NOMO-1 treated with DMSO at 0.1 percent for 48 hours (cell line): ENCODE results near the gene CSNK1D.
A peak's percentile ranks its signal among the peaks of the same experiment; 100 is the strongest.

ENCODE experiments used
- DNase-seq: peaks from one replicate; lab custom pipeline; 2025; ENCODE audit not compliant: unreplicated experiment; lab: John Stamatoyannopoulos, UW

CSNK1D gene

DNA sequence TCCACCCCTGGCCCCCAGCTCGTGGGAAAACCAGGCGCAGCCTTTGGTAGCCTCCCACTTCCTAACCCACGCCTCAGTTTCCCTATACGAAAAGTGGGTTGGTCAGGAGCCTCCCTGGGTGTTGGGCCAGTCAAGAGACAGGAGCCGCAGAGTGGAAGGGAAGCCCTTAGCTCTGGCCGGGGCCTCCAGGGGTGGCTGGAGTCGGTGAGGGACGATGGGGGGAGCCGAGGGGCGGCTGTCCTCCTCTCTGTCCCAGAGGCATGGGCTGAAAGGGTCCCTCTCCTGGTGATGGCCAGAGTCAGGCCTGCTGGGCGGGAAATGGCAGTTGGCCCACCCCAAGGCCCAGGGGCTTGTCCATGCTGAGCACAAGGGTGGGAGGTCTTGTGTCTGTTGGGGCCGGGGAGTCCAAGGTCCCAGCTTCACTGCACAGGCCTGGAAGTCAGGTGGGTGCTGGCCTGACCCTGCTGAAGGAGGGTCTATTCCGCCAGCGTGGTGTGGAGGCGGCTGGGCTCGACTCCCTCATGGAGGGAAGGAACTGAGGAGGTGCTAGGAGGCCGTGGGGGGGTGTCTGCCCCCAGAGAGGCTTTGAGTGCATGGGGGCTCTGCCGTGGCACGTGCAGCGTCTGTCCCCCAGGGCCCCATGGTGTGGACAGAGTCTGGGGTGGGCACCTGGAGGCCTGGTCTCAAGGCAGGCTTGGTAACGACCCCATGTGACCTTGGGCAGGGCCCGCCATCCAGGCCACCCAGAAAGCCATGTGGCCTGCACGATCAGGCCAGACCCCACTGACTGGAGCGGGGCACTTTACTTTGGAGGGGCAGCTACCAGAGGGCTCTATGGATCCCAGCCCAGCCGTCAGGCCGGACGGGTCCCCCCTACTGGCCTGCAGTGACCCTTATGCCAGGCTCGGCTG lies 43.5 kb downstream of the CSNK1D start:
- no peak for DNase-seq

DNA sequence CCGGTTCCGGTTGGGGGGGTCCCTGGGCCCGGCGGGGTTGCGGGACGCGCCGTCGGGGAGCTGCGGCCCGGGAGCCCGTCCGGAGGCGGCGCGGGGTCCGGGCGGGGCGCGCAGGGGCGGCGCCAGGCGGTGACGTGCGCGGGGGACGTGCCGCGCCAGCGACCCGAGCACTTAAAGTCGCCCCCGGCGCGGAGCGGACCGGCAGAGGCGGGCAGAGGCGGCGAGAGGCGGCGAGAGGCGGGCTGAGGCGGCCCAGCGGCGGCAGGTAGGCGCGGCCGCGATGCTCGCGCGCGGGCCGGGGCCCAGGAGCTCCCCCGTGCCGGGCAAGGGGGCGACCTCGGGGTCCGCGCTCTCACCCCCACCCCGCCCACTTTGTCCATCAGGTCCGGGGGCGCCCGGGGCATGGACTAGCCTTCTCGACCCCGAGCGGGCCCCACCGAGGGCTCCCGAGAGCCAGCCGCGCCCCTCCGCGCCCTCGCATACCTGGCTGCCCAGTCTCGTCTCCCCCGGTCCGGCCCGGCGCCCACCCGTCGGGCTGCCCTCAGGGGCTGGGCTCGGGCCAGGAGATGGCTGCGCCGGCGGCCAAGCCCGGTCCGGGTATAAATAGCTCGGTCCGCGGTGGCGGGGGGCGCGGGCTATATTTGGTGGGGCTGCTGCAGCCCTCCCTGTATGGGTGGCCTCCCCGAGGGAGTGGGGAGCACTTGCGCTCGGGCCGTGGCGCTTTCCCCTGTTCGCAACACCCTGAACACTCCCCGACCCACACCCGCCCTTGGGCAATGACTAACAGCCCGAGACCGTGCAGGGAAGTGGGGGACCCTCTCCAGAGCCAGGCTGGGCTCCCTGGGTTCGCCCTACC lies 44.4 kb downstream of the CSNK1D start, which contains the start of gene SLC16A3:
Gene SLC16A3, plus strand, starts transcription at position 201 of the 856 bp plus-strand sequence. CDS start 6,967 bp downstream, outside the sequence.
- peak; percentile 61 for DNase-seq

DNA sequence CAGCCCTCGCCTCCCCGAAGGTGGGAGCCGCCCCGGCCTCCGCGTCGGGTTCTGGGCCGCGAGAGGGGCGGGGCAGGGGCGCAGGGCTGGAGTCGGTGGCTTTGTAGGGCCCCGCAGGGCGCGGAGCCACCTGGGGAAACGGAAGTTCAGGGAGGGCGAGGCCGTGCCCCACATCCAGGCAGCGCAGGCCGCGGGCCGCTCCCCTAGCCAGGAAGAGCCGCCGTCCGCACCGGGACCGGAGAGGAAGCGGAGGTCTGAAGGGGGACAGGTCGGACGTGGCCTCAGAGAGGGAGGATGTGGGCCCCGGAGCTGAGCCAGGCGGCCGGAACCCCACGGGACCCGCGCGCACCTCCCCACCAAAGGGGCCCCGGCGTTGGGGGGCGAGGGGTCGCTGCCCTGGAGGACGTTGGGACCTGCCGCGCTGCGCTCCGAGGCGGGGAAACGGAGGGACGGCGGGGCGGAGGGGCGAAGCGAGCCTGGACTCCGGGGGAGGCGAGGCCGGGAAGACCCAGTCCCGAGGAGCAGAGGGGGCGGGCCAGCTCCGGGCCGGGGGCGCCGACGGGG lies 45.1 kb downstream of the CSNK1D start:
- DNase-seq: peak; percentile 55

DNA sequence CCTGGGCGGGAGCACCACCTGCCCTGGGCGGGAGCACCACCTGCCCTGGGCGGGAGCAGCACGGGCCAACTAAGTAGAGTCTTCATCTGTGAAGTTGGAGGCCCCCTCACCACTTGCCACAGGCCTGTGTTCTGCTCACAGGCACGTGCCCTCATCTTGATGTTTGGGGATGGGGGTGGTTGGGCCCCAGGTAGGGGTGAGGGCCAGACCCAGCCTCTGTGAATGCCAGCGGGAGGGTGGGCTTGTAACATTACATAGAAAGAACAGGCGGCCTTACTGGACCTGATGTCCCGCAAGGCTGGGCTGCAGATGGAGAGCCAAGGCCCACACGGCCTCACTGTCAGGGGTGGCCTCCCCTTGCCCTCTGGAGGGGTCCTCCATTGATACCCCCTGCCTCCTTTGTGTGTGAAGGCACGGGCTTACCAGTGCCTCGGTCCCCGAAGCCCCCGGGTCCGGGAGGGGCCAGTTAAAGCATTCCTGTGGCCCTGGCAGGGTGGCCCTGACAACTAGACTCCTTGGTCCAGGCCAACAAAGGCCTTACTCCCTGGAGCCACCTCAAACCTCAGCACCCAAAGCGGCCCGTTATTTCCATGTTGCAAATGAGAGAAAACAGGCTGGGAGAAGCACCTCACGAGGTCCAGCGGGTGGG lies 45.7 kb downstream of the CSNK1D start:
- DNase-seq: no peak

DNA sequence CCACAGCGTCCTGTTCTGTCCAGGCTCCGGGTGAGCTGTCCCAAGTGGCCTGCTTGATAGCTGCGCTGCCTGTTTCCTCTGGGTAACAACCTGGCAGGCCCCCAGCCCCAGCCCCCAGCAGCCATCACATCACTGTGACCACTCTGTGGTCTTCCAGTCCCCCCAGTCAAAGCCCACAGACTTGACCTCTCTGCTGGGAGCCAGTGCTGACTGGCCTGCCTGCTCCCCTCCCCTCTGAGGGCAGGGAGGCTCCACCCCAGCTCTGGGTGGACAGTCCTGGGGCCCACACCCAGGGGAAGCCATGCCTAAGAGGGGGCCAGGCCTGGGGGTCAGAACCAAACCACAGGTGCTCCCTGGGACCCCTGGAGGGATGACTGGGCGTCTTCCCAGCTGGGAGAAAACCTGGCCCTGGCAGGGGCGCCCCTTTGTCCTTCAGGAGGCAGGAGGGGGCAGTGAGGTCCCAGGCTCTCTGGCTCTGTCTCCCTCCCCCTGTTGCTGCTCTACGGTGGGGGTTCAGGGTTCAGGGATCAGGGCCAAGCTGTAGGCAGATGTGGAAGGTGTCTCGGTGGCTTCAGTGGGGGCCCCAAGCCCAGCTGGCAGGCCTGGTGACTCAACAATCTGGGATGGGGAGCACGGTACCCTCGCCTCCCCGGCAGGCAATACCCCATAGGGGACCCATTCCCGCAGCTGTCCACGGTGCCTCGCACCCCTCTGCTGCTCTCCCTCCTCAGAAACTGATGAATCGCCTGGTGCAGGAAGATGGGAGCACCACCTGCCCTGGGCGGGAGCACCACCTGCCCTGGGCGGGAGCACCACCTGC lies 46.5 kb downstream of the CSNK1D start:
- DNase-seq: no peak

DNA sequence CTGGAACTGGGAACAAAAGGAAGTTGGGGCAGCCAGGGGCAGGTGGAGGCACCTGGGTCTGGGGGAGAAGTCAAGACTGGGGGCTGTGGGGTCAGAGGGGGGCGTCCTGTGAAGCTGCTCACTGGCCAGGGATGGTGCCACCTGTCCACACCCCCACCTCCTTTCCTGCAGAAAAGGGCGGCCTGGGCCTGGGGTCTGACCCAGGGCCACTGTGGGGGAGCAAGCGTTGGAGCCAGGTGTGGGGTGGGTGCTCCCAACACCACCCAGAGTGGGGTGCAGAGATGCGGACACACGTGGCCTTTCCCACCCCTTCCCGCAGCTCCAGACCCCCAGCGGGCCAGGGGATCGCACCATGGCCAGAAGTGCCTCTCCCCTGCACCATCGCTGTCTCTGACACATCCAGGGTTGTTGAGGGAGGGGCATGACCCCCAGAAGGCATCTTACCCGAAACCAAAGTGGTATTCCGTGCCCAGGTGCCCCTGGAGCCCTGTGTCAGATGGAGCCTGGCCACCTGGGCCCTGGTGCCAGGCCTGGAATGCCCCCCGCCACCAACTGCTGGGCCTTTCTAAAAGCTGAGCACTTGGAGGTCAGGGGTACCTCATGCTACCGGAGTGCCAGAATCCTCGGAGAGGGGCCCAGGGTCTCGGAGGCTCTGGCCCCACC lies 47.2 kb downstream of the CSNK1D start:
- DNase-seq: no peak

DNA sequence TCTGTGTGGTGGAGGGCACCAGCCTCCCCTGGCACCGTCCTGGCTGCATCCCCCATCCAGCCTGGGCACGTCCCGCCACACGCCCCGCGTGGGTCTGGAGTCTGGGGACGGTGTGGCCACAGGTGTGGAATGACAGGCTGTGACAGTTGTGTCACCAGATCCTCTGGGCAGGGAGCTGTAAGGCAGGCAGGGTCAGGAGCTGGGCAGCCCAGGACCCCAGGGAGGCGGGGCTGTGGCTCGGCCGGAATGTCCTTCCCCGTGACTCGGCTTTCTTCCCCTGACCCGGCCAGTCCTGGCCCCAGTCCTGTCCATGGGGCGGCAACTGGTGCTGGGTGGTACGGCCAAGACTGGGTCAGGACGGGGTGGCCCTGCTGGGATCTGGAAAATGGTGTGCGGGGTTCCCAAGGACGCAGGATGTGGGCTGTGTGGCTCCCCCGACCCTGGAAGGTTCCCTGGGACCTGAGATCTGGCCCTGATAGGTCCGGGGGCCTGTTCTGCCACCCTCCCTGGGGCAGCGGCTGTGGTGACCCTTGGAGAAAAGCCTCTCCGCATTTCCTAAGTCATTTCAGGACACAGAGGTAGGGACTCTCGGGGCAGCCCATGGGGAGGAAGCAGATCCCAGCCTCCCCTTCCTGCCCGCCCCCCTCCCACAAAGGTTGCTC lies 48.0 kb downstream of the CSNK1D start:
- no peak for DNase-seq

DNA sequence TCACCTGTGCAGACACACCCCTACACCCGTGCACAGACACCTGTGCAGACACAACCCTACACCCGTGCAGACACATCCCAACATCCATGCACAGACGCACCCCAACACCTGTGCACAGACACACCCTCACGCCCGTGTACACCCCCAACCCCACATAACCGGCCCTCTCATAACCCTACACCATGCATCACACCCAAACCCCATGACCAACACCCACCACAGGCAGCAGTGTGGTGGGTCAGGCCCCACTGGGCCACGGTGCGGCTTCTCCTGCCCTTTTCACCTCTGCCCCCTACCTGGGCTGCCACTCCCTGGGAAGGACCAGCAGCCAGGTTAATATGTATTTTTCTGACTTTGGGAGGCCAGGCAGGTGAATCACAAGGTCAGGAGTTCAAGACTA lies 48.8 kb downstream of the CSNK1D start:
- no peak for DNase-seq

DNA sequence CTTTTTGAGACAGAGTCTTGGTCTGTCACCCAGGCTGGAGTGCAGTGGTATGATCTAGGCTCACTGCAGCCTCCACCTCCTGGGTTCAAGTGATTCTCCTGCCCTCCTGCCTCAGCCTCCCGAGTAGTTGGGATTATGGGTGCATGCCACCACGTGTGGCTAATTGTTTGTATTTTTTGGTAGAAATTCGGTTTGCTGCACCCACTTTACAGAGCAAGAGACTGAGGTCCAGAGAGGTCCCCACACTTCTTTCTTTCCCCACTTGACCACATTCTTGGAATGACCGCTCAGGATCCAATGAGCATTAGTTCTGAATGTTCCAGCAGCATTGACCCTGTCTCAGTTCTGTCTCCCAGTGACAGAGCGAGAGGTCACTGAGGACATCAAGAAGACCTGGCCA lies 50.0 kb downstream of the CSNK1D start:
- DNase-seq: no peak

DNA sequence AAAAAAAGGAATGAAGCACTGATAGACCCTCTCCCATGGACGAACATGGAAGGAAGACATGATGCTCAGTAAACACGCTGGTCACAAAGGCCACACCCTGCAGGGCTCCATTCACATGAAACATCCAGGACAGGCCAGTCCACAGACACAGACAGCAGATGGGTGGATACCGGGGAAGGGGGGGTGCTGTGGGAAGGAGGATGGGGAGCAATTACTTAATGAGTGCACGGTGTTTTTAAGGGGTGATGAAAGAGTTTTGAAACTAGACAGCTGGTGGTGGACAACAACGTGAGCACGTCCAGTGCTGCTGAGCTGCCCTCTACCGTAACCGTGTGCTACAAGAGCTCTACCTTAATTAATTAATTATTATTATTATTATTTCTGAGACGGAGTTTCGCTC lies 50.7 kb downstream of the CSNK1D start:
- DNase-seq: no peak

DNA sequence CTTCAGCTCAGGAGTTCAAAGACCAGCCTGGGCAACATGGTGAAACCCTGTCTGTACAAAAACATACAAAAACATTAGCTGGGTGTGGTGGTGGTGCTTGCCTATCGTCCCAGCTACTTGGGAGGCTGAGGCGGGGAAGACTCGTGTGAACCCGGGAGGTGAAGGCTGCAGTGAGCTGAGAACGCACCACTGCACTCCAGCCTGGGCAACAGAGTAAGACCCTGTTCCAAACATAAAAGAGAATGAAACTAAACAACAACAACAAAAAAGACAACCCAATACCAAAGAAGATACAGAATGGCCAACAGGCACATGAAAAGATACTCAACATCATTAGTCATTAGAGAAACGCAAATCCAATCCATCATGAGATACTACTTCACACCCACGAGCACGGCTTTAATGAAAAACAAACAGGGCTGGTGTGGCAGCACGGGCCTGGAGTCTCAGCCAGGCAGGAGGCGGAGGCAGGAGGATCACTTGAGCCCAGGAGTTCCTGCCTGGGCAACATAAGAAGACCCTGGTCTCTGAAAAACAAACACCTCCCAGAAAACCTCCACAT lies 52.1 kb downstream of the CSNK1D start:
- no peak for DNase-seq

DNA sequence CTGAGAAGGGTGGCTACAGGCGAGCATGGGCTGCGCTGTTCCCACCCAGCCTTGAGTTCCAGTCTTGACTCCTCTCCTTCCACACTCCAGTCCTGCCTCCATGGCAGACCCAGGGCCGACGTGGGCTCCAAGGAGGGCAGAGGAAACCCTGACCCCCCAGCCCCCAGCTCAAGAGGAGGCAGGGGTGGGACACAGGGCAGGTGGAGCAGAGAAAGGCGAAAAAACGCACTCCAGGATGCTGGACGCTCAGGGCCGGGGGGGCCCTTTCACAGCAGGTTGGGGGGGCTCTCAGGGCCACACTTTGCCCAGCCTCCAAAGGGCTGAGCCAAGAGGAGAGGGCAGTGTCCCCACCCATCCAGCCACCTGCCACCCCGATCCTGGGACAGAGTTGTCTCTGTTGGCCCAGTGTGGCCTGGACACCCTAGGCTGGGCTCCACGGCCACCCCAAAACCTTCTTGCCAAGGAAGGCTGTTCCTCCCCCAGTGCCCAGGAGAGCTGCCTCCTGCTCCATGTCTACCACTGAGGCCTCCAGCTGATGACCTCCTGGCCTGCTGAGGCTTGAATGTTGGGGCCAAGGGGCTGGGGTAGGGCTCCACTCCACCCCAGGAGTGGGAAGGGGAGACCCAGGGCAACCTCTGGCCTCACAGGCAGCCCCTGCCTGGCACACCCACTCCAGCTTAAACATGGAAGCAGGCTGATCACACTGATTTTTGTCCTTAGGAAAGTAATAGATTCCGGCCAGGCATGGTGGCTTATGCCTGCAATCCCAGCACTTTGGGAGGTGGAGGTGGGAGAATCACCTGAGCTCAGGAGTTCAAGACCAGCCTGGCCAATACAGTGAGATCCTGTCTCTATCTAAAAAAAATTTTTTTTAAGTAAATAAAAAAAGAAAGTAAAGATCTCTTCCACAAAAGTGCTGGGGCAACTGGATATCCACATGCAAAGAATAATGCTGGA lies 53.5 kb downstream of the CSNK1D start:
- DNase-seq: no peak

DNA sequence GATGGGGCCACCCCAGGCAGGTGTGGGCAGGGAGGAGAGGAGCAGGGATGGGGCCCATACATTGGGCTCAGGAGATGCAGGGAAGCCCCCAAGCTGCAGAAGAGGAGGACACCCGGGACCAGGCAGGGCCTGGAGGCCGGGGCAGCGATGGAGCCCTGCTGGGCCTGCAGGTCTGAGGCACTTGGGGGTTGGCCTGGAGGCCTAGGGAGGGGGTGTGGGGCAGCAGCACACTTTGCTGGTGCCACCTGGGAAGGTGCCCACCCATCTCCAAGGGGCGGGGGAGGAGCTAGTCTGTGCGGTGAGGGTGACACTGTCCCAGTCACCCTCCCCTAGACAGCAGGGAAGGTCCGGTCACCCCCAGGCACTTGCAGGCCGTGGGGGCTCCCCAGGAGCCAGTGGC lies 54.4 kb downstream of the CSNK1D start:
- DNase-seq: no peak

DNA sequence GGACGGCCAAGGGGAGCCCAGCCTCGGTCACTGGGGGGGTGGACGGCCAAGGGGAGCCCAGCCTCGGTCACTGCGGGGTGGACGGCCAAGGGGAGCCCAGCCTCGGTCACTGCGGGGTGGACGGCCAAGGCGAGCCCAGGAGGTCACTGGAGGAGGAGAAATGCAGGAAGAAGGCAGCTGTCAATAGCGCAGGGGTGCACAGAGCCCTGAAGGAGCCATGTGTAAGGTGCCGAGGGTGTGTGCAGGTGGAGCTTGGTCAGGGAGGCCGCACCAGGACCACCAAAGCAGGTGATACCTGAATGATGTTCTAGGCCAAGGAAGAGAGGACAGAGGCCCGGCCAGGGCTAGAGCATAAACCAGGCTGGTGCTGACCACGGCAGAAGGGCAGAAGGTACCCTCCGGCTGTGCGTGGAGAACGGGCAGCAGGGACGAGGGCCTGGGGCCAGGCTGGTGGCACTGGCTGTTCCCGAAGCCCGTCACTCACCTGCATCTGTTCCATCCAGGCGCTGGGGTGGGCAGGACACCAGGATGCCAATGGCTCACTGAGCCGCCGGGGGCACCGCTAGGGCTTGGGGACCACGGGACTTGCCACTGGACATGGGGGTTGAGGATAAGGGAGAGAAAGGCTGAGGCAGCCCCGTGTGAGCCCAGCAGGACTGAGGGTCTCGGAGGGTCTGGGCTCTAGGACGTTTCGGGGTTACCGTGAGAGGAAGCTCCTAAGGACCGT lies 55.0 kb downstream of the CSNK1D start:
- DNase-seq: no peak

DNA sequence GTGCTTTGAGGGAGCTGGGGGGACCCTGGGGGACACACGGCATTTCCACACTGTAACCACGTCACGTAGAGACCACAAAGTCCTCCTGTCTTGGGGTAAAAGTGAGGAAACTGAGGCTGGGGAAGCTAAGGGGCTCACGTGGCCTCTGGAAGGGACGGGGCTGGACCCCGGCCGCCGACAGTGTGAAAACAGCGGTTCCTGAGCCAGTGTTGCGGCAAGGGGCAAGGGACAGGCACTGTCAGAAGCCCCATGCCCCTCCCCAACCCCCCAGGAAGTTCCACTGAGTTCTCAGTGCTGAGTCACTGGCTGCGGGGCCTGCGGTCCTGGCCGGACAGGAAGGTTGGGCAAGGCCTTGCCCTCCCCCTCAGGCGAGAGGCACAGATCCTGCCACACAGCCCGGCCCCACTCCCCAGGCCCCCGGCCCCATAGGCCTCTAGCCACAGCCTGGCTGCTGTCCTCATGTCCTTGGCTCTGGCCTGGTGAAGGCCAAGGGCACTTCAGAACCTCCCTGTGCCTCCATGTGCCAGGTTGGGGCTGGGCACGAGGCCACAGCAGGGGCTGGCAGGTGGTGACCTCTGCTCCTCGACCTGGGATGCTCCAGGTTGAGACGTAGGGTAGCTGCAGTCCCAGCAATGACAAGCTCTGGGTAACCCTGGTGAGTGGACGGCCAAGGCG lies 55.8 kb downstream of the CSNK1D start:
- DNase-seq: peak; percentile 66

DNA sequence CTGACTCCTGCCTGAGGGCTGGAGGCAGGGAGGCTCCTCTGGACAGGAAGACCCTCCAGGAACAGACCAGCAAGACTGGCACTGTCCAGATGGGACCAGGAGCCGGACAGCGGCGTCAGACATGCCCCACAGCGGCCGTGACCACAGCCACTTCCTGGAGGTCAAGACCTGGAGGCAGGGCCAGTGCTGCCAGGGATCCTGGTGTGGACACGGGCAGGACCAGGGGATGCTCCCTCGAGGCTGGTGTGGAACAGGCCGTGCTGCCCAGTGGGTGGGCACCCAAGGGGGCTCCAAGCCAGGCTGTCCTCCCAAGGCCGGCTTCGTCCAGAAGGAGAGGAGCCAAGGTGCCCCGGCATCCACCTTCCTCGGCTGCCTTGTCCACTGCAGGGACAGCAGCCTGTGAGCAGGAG lies 56.4 kb downstream of the CSNK1D start:
- DNase-seq: no peak
